GM21423 (cell line): ENCODE results near the gene RCAN2.
"Not testable (repeated sequence)": the region's sequence is repeated elsewhere in the genome, so short reads cannot be mapped to it uniquely, and the experiment has no call there.

ENCODE experiments used
- ATAC-seq: cut with Tn5 transposase; IDR thresholded peaks from one replicate; pipeline ENCODE4 v1.9.1; 2021; ENCODE audit warnings: mild to moderate bottlenecking, moderate library complexity; ENCODE audit not compliant: unreplicated experiment

The RCAN2 gene

DNA sequence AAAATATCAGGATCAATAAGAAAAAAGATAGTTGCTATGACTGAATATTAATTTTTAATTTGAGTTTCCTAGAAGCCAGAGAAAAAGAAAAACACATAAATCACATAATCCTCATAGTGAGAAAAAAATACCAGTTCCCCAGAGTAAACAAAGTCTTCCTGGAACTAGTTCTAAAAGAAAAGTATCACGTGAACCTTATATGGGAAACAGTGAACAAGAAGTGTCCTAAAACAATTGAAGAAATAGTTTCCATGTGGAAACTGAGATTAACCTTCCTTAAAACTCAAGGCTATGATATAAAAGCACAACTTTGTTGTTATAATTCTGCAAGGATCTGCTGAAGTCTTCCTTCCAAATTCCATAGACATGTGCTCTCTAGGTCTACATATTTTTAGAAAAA, 50.6 kb downstream of the RCAN2 start:
- no peak for ATAC-seq

DNA sequence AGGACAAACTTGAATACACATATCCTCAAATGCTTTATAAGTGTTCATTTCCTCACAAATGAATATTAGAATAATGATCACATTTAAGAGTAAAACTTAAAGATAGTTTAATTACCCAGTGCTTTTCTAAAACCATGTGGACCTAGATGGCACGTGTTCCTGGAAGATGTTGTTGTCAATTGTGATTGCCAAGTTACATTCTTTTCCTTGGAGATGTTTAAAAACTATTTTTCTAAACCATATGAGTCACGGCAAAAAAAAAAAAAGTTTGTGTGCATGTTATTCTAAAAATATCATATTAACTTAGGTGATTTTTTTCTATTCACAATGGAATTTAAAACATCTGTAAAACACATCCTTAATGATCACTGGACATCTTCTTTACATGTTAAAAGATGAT, 51.1 kb downstream of the RCAN2 start:
- ATAC-seq: no peak

DNA sequence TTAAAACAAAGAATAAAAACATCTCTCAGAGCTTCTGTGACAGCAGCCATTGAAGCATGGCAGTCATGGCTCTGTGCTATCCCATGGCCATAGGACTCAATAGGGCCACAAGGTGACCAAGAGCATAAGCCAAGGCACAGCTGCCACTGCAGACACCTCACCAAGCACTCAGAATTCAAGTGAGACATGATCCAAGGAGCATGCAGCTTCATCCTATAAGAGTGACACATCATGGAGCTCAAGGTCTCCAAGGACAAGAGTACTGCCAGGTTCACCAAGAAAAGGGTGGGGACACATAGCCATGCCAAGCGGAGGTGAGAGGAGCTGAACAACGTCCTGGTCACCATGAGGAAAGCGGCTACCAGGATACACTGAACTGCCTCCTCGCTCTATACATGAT, 53.0 kb downstream of the RCAN2 start:
- ATAC-seq: no peak

DNA sequence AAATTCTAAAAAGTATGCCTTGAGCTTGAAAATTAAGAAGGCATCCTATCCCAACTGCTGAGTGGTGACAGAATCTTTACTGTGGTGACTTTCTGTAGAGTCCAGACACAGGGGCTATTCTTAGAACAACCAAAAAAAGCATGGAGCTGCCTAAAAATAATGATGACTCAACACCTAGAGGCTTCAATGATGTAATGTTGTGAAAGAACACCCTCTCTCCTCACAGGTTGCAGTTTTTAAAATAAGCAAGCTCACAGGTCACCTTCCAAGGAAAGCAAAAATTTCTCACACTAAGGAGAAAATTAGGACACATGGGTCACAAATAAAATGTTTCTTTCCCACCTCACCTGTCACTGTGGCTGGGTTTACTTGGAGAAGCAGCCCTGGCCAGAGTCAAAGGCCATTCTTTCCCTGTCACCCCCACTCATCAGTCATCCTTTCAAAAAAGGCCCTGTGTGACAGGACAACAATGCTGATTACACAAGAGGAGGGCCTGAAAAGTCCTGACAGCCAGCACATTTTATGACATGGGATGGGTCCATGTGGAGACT, 53.5 kb downstream of the RCAN2 start:
- no peak for ATAC-seq

DNA sequence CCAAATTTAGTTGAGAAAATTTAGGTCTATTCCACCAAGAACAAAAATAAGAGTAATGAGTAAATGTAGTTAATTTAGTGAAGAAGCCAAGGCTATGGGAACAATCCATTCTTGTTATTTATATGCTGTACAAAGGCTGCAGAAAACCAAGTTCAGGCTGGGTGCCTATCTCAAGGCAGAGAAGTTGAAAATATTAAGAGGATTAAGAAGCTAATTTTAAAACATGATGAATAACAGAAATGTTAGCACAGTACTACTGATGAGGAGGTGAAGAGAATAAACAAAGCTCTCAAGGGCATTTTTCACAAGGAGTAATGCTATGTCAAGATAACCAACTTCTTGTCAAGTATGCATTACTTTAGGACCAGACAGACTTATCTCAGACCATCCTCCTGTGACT, 68.6 kb downstream of the RCAN2 start:
- ATAC-seq: no peak

DNA sequence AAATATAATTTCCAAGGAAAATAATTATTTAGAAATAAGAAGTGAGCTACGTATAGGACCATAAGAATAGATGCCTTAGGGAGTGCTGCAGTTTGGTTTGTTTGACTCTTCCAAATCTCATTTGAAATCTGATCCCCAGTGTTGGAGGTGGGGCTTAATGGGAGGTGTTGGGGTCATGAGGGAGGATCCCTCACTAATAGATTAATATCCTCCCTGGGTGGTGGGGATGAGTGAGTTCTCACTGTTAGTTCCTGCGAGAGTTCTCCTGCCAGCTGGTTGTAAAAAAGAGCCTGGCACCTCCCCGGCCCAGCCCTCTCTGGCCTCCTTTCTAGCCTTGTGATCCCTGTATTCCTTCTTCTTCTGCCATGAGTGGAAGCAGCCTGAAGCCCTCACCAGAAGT, 69.3 kb downstream of the RCAN2 start:
- ATAC-seq: no peak

DNA sequence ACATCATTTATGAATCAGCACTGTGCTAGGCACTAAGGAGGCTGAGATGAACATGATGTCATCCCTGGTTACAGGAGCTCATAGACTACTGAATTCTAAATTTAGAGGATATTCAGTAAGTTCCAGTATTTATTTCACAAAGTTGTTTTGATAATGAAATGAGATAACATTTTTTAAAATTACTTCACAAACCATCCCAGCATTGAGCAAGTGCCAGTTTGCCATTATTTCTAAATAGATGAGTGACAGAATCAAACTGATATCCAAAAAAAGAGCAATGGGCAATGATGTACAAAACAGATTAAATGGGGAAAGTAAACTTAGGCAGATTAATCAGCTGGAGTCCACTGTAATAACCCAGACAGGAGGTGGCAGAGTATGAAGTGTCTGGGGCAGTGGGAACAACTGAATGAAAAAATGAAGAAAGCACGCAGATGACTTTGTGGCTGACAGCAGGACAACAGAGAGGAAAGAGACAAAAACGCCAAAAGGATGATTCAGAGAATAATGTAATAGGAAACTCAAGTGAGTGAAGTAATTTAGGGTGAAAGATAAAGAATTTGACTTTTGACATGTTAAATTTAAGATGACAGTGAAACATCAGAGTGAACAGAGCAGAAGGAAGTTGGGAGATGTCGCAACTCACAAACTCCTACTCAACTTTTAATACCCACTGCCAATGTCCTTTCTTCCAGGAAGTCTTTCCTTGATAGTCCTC, 70.2 kb downstream of the RCAN2 start:
- ATAC-seq: no peak

DNA sequence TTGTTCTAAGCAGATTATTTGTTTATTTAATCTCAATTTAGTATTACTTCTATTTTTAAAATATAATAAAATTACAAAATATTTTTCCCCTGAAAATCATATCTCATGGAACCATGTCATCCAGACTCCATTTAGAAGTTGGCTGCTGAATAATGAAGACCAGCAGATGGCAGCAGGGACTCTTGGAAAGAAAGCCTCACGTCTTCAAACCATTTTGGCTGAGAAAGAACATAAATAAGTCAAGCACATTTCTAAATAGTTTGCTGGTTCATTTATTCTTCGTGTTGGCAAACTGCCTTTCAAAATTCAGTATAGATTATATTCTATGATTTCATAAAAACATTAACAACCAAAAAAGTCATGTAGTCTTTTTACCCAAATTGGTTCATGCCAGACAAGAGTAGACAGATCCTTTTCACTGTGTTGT, 71.7 kb downstream of the RCAN2 start:
- no peak for ATAC-seq

DNA sequence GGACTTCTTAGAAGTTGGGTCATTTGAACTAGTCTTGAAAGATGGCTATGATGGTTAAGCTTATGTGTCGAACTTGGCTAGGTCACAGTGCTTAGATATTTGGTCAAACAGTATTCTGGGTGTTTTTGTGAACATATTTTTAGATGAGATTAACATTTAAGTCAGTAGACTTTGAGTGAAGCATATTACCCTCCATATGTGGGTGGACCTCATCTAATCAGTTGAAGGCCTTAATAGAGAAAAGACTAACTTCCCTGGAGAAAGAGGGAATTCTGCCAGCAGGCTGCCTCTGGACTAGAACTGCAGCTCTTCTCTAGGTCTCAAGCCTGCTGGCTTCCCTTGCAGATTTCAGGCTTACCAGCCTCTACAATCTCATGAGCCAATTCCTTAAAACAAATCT, 76.9 kb downstream of the RCAN2 start:
- no peak for ATAC-seq

DNA sequence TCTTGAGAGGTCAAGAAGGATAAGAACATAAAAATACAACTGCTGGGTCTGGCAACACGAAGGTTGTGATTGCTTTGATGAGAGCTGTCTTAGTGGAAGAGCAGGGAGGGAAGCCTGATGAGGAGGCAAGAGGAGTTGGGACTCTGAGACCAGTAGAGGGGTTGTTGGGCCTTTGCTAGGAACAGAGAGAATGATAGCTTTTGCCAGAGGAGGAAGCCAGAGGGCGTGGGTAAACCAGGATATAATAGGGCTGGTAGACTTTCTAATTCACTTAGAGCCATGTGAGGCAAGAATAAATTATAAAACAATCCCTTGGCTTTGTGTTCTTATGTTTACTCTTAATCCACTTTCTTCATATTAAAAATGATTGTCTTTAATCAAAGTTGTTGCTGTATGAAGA, 78.6 kb downstream of the RCAN2 start:
- no peak for ATAC-seq

DNA sequence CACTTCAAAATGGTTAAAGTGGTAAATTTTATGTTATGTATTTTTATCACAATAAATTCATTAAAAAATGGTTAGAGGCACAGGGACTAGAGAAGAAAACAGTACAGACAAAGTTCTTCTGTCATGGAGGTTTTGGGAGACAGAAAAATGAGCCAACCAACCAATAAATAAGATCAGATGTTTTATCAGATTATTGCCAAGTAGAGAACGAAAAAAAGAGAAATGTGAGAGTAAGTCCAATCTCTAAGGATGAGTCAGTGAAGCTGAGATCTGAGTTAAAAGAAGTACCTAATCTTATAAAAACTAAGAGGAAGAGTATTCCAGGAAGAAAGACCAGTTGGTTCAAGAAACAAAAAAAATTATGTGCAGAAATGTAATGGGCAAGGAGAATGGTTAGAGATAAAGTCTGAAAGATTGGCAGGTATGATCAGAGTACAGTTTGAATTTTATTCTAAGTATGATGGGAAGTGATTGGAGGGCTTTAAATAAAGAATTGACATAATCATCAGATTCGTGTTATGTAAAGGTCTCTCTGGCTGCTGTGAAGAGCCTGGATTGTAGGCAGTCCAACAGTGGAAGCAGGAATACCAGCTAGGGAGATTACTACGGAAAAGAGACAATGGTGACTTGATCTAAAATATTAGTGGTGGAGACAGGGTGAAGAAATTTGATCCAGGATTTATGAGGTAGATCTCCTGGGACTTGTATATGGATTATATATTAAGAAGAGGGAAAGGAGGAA, 79.6 kb downstream of the RCAN2 start:
- no peak for ATAC-seq

DNA sequence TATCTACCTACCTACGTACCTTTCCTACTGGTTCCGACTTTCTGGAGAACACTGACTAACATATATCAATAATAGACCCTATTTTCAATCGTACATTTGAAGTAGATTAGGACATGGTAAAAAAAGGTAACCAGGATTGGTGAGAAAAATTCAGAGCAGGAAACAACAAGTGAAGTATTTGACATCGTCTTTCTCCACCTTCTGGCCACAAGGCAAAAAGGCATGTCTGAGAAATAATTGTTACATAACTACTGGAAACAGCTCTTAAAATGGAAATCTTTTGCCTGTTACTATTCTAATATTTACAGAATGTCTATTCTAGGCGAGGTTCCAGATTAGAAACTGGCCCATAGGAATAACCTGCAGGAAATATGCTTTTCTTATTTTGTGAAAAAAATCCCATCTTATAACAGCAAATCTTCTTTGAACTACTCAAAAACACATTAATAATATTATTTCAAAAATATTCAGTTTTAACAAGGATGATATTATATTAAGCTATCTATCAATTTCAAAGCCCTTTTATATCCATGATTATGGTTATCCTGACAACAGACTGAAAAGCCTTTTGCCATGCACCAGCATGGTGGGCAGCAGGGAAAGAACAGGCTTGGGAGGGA, 80.8 kb downstream of the RCAN2 start:
- ATAC-seq: no peak

DNA sequence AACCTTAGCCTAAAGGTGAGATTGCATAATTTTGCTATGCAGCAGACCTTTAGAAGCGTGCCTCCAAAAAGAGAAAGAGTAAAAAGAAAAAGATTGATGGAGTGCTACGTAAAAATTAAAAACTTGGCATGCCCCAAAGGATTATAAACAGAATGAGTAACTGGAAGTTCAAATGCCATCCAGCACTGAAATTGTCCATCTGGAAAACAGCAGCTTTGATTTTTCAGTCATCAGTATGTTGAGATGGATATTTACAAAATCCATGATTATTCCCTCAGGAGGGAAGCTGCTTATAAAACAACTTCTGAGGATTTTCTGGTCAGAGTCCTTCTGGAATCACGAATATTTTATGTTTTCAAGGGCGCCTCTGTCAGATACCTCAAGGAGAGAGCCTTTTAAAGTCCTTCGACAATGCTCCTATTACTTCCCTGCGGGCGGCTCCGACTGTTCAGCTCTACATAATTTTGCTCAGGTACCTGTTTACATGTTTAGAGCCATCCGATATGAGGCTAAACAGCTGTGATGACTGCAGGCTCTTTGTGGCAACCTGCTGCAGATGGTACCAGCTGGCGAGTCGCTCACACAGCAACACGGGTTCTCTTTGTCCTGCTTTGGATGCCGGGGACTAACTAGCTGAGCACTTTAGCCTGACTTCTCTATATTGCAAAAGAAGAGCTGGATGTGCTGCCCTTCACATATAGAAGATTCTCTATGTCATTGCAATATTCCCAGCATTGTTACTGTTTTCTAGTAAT, 83.3 kb downstream of the RCAN2 start:
- no peak for ATAC-seq

DNA sequence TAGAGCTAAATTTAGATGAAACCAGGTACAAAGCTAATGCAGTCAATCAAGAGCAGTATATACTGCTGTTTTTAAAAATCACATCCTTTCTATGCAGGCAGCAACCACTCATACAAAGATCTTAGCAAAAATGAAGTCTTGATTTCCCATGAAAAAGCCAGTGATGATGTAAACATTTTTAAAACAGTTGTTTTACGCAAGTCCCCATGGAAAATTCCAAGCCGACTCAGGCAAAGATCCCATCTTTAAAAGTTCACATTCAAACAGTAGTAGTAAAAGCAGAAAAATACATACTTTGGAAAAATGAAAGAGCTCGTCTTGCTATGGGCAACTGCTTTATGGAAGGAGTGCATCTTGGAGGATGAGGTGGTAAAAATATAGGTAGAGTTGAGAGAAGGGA, 84.0 kb downstream of the RCAN2 start:
- ATAC-seq: no peak

DNA sequence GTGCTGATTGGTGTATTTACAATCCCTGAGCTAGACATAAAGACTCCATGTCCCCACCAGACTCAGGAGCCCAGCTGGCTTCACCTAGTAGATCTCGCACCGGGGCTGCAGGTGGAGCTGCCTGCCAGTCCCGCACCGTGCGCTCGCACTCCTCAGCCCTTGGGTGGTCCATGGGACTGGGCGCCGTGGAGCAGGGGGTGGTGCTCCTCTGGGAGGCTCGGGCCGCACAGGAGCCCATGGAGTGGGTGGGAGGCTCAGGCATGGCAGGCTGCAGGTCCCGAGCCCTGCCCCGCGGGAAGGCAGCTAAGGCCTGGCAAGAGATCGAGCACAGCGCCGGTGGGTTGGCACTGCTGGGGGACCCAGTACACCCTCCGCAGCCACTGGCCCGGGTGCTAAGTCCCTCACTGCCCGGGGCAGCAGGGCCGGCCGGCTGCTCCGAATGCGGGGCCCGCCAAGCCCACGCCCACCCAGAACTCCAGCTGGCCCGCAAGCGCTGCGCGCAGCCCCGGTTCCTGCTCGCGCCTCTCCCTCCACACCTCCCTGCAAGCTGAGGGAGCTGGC, 85.5 kb downstream of the RCAN2 start:
- ATAC-seq: not testable (repeated sequence)

DNA sequence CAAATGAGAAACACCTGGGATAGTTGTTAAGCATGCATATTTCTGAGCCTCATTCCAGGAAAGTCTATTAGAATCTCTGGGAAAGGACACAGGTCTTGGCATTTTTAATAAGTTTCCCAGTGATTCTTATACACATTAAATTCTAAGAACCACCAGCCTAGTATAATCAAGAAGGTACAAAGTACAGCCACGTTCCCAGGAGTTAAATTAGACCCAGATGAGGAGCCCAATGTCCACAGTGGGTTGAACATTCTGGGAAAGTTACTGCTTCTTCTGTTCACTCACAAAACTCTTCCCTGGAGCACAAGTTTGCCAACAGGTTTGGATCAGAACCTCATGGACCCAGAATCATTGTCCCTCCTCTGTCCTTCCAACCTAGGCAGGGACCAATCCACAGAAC, 90.4 kb downstream of the RCAN2 start:
- ATAC-seq: no peak

DNA sequence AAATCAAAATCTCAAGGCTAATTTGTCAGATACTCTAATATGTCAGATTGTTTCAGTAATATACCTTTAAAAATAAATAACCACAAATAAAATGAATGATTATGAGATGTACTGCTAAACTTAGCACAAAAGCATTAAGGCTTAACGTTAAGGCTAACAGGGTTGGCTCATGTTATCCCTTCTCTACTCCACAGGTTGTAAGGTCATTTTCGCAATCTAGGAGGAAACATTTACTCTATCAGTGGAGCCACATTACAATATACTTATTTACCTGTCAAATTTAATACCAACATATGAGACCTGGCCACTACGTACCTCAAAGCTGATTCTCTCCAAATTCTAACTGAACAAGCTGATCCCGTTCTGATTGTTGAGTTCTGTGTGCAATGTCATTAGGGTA, 95.7 kb downstream of the RCAN2 start:
- ATAC-seq: no peak

DNA sequence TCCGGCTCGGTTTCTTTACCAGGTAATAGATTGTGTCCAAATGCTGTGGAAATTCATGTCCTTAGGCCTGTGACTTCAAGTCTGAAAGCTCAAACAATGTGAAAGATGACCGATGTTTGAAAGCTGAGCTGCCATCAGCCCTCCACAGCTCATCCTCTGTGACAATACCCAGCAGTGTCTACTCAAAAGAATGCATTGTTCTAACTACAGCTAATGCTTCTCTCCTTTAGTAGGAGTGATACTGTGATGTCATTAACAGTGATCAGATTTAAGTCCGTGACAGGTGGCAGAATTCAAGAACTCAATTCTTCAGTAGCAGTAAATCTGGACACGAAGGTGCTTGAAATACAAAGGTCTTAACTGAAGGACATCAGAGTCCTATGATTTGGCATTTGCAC, 97.3 kb downstream of the RCAN2 start:
- ATAC-seq: no peak

DNA sequence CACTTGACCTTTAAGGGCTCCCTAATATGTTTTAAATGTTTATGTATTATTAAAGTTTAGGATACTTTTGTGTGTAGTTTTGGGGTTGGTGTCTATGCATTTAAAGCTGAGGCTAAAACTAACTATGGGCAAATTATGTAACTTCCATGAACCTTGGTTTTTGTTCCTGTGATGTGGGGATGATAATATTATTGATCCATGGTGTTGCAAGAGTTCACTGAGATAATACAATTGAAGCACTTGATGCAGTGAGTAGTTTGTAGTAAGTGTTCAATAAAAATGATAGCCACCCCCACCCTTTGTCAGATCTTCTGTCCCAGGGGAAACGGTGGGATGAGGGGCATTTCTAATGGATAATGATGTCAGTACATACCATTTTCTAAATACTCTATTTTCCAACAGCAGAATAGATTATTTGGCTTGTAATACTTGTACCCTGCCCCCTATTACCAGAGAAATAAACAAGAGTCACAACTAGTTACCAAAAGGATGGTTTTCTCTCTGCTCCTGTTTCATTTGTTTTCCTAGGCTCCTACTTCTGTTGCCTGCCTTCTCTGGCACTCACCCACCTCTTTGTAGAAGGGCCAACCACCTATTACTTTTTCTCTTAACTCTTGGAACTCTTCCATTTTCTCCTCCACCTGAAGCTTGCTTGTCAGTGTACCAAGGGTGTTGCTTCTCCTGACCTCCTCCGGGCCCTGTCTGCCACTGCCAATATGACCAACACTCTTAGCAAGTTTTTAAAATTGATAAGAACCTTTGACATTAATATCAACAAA, 97.9 kb downstream of the RCAN2 start:
- no peak for ATAC-seq

DNA sequence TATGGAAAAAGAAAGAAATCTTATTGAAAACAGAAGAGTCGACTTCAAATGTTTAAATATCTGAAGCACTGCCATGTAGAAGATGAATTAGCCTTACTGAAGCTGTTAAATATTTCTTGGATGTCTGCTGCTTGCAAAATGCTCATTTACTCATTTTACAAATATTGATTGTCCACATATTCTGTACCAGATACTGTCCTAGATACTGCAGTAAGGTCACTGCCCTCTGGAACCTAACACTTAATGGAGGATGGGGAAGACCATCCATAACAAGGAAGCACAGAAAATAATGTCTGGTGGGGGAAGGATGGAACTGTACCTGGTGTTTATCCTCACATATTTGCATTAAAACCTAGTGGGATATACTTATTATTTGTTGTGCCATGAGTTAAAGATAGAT, 99.0 kb downstream of the RCAN2 start:
- ATAC-seq: no peak
